ENCODE measurements around the gene TJP3. TPM values are rescaled to one million over a fixed set of nuclear protein-coding genes. Genes with fewer than 3 reads are reported as not detected.
A peak's percentile ranks its signal among the peaks of the same experiment; 100 is the strongest.

TJP3 gene
- total and polyA plus RNA-seq, 2 donors from 2014 or later, result 26.5 to 32.5 TPM

DNA sequence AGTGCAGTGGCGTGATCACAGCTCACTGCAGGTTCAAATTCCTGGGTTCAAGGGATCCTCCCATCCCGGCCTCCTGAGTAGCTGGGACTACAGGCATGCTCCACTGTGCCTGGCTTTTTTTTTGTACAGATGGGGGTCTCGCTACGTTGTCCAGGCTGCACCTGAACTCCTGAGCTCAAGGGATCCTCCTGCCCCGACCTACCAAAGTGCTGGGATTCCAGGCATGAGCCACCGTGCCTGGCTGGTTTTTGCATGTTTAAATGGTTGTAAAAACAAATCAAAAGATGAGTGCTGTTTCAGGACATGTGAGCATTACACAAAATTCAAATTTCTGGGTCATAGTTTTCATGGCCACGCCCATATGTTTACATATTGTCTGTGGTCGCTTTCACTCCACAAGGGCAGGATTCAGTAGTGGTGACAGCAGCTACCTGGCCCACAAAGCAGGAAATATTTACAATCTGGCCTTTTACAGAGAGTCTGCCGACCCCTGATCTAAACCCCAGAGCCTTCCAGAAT lies 72.7 kb downstream of the TJP3 start:
- Histone ChIP-seq H3K4me1 (ENCODE audit: control insufficient read depth in 2 of 3, insufficient read depth in 2 of 3, low read depth in 1 of 3, low read length in 3 of 3) (no peaks in the 10 kb centered on the region), H3K9ac (ENCODE audit: low read length in 3 of 3) (no peak overlapping the region), H3K27ac (ENCODE audit: low read depth in 2 of 2, low read length in 2 of 2) (no peak overlapping the region), H3K9me3 (ENCODE audit: control insufficient read depth in 2 of 3, insufficient read depth in 1 of 3, low read length in 3 of 3) (peaks cover 0 to 14% (median 3%) of the 10 kb centered on the region in 3 donors), H3K27me3 (ENCODE audit: control insufficient read depth, insufficient read depth, low read length) (peaks cover 2% of the 10 kb centered on the region), H3K4me3 (ENCODE audit: low read length in 3 of 3) (no peak overlapping the region), H3K36me3 (ENCODE audit: control insufficient read depth in 2 of 3, insufficient read depth in 3 of 3, low read length in 3 of 3) (no peaks in the 10 kb centered on the region)
- FAIRE-seq, result no peak
- TF ChIP-seq, protein P1, sequence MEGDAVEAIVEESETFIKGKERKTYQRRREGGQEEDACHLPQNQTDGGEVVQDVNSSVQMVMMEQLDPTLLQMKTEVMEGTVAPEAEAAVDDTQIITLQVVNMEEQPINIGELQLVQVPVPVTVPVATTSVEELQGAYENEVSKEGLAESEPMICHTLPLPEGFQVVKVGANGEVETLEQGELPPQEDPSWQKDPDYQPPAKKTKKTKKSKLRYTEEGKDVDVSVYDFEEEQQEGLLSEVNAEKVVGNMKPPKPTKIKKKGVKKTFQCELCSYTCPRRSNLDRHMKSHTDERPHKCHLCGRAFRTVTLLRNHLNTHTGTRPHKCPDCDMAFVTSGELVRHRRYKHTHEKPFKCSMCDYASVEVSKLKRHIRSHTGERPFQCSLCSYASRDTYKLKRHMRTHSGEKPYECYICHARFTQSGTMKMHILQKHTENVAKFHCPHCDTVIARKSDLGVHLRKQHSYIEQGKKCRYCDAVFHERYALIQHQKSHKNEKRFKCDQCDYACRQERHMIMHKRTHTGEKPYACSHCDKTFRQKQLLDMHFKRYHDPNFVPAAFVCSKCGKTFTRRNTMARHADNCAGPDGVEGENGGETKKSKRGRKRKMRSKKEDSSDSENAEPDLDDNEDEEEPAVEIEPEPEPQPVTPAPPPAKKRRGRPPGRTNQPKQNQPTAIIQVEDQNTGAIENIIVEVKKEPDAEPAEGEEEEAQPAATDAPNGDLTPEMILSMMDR (IDR thresholded peaks at IDR 0.05; ENCODE audit: borderline replicate concordance, extremely low read depth, insufficient read depth), result no peak
- no peak for DNase-seq
- intact Hi-C loops (cut with DNase I), result no loop called here

DNA sequence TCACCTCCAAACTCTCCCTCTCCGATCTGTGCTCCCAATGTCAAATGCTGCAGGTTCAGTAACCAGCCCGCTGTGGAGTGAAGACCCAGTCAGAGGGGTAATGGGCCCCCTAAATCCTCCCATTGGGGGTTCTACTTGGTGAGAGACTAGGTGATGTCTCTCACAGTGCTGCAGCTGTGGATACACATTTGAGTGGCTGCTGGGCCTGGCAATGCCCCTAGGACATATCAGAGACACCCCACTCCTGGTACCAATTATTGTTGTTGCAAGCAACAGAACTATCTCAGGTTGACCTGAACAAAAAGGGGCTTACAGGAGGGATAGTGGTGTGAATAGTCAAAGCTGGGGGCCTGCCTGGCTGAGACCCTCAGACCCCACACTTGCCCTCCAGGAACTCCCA lies 73.4 kb downstream of the TJP3 start:
- H3K36me3 ChIP-seq (ENCODE audit: control insufficient read depth in 2 of 3, insufficient read depth in 3 of 3, low read length in 3 of 3), result no peaks in the 10 kb centered on the region
- H3K4me1 ChIP-seq (ENCODE audit: control insufficient read depth in 2 of 3, insufficient read depth in 2 of 3, low read depth in 1 of 3, low read length in 3 of 3), result no peaks in the 10 kb centered on the region
- no peak overlapping the region for H3K27ac ChIP-seq (ENCODE audit: low read depth in 2 of 2, low read length in 2 of 2)
- peaks cover 2% of the 10 kb centered on the region for H3K27me3 ChIP-seq (ENCODE audit: control insufficient read depth, insufficient read depth, low read length)
- no peak overlapping the region for H3K9ac ChIP-seq (ENCODE audit: low read length in 3 of 3)
- TF ChIP-seq, protein P1 (IDR thresholded peaks at IDR 0.05; ENCODE audit: borderline replicate concordance, extremely low read depth, insufficient read depth), result no peak
- intact Hi-C loops (cut with DNase I), result no loop called here
- FAIRE-seq (no peak), DNase-seq (no peak)
- H3K9me3 ChIP-seq (ENCODE audit: control insufficient read depth in 2 of 3, insufficient read depth in 1 of 3, low read length in 3 of 3), result peaks cover 0 to 14% (median 3%) of the 10 kb centered on the region in 3 donors
- no peak overlapping the region for H3K4me3 ChIP-seq (ENCODE audit: low read length in 3 of 3)

DNA sequence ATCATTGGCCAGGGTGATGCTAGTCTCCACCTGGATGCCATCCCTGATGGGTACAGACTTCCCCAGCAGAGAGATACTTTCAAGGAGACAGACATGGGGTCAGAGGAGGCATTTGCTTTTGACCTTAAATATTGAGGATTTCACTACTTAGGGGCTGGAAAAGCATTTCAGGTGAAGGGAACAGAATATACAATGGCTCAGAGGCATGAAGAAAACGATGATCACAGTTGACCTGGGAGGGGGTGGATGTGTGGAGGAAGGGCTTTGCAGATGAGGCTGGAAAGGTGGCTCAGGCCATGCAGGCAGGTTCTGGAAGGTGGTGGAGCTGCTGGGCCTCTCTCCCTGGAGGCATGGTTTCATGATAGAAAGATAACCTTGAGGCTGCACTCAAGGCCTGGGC lies 74.1 kb downstream of the TJP3 start:
- H3K4me3 ChIP-seq (ENCODE audit: low read length in 3 of 3), result no peak overlapping the region
- no peak for DNase-seq
- H3K9me3 ChIP-seq (ENCODE audit: control insufficient read depth in 2 of 3, insufficient read depth in 1 of 3, low read length in 3 of 3), result peaks cover 0 to 14% (median 3%) of the 10 kb centered on the region in 3 donors
- no peaks in the 10 kb centered on the region for H3K4me1 ChIP-seq (ENCODE audit: control insufficient read depth in 2 of 3, insufficient read depth in 2 of 3, low read depth in 1 of 3, low read length in 3 of 3)
- H3K27me3 ChIP-seq (ENCODE audit: control insufficient read depth, insufficient read depth, low read length), result peaks cover 2% of the 10 kb centered on the region
- TF ChIP-seq, protein P1 (IDR thresholded peaks at IDR 0.05; ENCODE audit: borderline replicate concordance, extremely low read depth, insufficient read depth), result no peak
- H3K27ac ChIP-seq (ENCODE audit: low read depth in 2 of 2, low read length in 2 of 2), result no peak overlapping the region
- FAIRE-seq, result no peak
- H3K36me3 ChIP-seq (ENCODE audit: control insufficient read depth in 2 of 3, insufficient read depth in 3 of 3, low read length in 3 of 3), result no peaks in the 10 kb centered on the region
- no peak overlapping the region for H3K9ac ChIP-seq (ENCODE audit: low read length in 3 of 3)
- intact Hi-C loops (cut with DNase I), result no loop called here

DNA sequence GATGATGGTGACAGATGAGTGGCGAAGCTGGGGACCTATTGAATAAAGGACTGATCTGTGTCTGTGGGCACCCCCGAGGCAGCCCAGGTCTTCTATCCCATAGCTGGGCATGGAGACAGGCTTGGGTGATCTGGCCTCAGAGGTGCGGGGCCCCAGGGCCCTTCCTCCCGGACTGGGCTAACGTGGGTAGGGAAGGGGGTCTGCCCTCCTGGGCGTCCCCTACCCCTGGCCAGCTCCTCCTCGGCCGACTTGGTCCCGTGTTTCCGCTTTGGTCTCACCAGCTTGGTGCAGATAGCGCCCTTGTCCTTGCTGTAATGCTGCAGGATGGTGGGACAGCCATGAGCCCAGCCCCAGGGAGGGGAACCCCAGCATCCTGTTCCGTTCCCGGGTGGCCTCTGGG lies 74.7 kb downstream of the TJP3 start:
- Histone ChIP-seq H3K4me3 (ENCODE audit: low read length in 3 of 3) (no peak overlapping the region), H3K9me3 (ENCODE audit: control insufficient read depth in 2 of 3, insufficient read depth in 1 of 3, low read length in 3 of 3) (peaks cover 0 to 14% (median 3%) of the 10 kb centered on the region in 3 donors), H3K27ac (ENCODE audit: low read depth in 2 of 2, low read length in 2 of 2) (no peak overlapping the region), H3K9ac (ENCODE audit: low read length in 3 of 3) (no peak overlapping the region), H3K27me3 (ENCODE audit: control insufficient read depth, insufficient read depth, low read length) (peaks cover 2% of the 10 kb centered on the region), H3K36me3 (ENCODE audit: control insufficient read depth in 2 of 3, insufficient read depth in 3 of 3, low read length in 3 of 3) (no peaks in the 10 kb centered on the region), H3K4me1 (ENCODE audit: control insufficient read depth in 2 of 3, insufficient read depth in 2 of 3, low read depth in 1 of 3, low read length in 3 of 3) (no peaks in the 10 kb centered on the region)
- peak in 1 of 5 donors; percentile 58 for DNase-seq
- TF ChIP-seq, protein P1 (IDR thresholded peaks at IDR 0.05; ENCODE audit: borderline replicate concordance, extremely low read depth, insufficient read depth), result no peak
- FAIRE-seq, result no peak
- intact Hi-C loops (cut with DNase I), result no loop called here
